HCT116 (cell line): ENCODE measurements around the gene SEH1L. TPM values are rescaled to one million over a fixed set of nuclear protein-coding genes. Genes with fewer than 3 reads are reported as not detected.
"Not testable (repeated sequence)": the region's sequence is repeated elsewhere in the genome, so short reads cannot be mapped to it uniquely, and the experiment has no call there.

Experiments used
- ATAC-seq: fragments of 200-7000 bp; cut with Tn5 transposase; 2 replicates; pipeline ENCODE4 v1.9.1; 2020; ENCODE audit warnings: mild to moderate bottlenecking, moderate library complexity
- BruUV-seq: library from RNA; stranded (reverse); fragments of 400-500 nt; replicated peaks from 2 replicates; lab custom pipeline; 2021; lab: Mats Ljungman, UMichigan
- CTCF ChIA-PET: fragments of 300-600 bp; sonication (Branson Sonifier 250); formaldehyde crosslinking; loops from one replicate; lab custom pipeline; 2021; ENCODE audit warnings: antibody characterized with exemption; lab: Charles Lee
- POLR2A ChIA-PET: fragments of 300-600, 350-600 bp; sonication (Branson Sonifier 250); formaldehyde crosslinking; loops from one replicate; lab custom pipeline; 2021; ENCODE audit warnings: antibody characterized with exemption; lab: Charles Lee
- RAD21 ChIA-PET, 2 experiments: fragments of 300-600 bp; sonication (Branson Sonifier 250); formaldehyde crosslinking; loops; one replicate each; lab custom pipeline; 2023; ENCODE audit warnings: low total read pairs in 2 of 2; ENCODE audit not compliant: uncharacterized antibody in 2 of 2, unreplicated experiment in 2 of 2, low non-redundant PET in 1 of 2; lab: Charles Lee
- DNase-seq: peaks from one replicate; pipeline ENCODE4 v3.0.0-alpha.2; 2010; ENCODE audit warnings: low read depth, low spot score
- H2AFZ ChIP-seq: fragments of 200-600 bp; shearing (Covaris generic), sonication (generic); 2 replicates; pipeline ENCODE4 v1.6.1; 2017; ENCODE audit warnings: low read depth, mixed run types, mixed read lengths, antibody characterized with exemption, low read length; ENCODE audit not compliant: poor library complexity, severe bottlenecking
- H3K27ac ChIP-seq: 2 replicates; pipeline ENCODE4 v1.5.1; 2012; ENCODE audit warnings: low read depth, low read length
- H3K27me3 ChIP-seq: fragments of 200-600 bp; sonication (generic); 2 replicates; pipeline ENCODE4 v1.6.1; 2016; ENCODE audit warnings: mixed run types, low read length, mixed read lengths; ENCODE audit not compliant: insufficient read depth
- H3K36me3 ChIP-seq, 2 experiments: fragments of 200-500 bp in 1 of 2; fragments of 200-600 bp in 1 of 2; sonication (Bioruptor generic) in 1 of 2; sonication (generic) in 1 of 2; 2 replicates each; pipeline versions ENCODE4 v1.5.1 to v1.6.1; 2014 to 2016; ENCODE audit warnings: low read length in 2 of 2, inconsistent platforms in 1 of 2, mixed read lengths in 1 of 2, mixed run types in 1 of 2; ENCODE audit not compliant: insufficient read depth in 2 of 2, control insufficient read depth in 1 of 2
- H3K4me1 ChIP-seq, 2 experiments: fragments of 200-600 bp in 1 of 2; sonication (generic) in 1 of 2; 2 replicates each; pipeline versions ENCODE4 v1.5.1 to v1.6.1; 2012 to 2017; ENCODE audit warnings: low read length in 2 of 2, inconsistent platforms in 1 of 2, mild to moderate bottlenecking in 1 of 2, mixed read lengths in 1 of 2, mixed run types in 1 of 2, moderate library complexity in 1 of 2; ENCODE audit not compliant: insufficient read depth in 2 of 2, control insufficient read depth in 1 of 2
- H3K4me2 ChIP-seq: fragments of 200-600 bp; sonication (generic); 2 replicates; pipeline ENCODE4 v1.6.1; 2017; ENCODE audit warnings: mixed run types, low read length, mixed read lengths
- H3K4me3 ChIP-seq, 2 experiments: fragments of 200-600 bp in 1 of 2; sonication (generic) in 1 of 2; replicated peaks in 1 of 2; 2 replicates each; pipeline ENCODE4 v1.5.1; 2011 to 2016; ENCODE audit warnings: low read length in 2 of 2, control low read depth in 1 of 2, low read depth in 1 of 2, mild to moderate bottlenecking in 1 of 2, mixed read lengths in 1 of 2, mixed run types in 1 of 2
- H3K79me2 ChIP-seq: fragments of 200-600 bp; sonication (generic); 2 replicates; pipeline ENCODE4 v1.6.1; 2017; ENCODE audit warnings: mild to moderate bottlenecking, mixed run types, low read length, moderate library complexity, mixed read lengths; ENCODE audit not compliant: insufficient read depth
- H3K9ac ChIP-seq: fragments of 200-600 bp; sonication (generic); 2 replicates; pipeline ENCODE4 v1.6.1; 2016; ENCODE audit warnings: low read length, mixed read lengths
- H3K9me2 ChIP-seq: fragments of 200-600 bp; sonication (generic), shearing (Covaris generic); 2 replicates; pipeline ENCODE4 v1.6.1; 2017; ENCODE audit warnings: mixed run types, mild to moderate bottlenecking, moderate library complexity; ENCODE audit not compliant: insufficient read depth
- H3K9me3 ChIP-seq, 2 experiments: fragments of 200-500 bp in 1 of 2; fragments of 200-600 bp in 1 of 2; sonication (Bioruptor generic) in 1 of 2; sonication (generic) in 1 of 2; 2 replicates each; pipeline ENCODE4 v1.6.1; 2014 to 2017; ENCODE audit warnings: low read length in 2 of 2, mixed read lengths in 2 of 2, inconsistent platforms in 1 of 2, low read depth in 1 of 2, mild to moderate bottlenecking in 1 of 2, mixed run types in 1 of 2, moderate library complexity in 1 of 2; ENCODE audit not compliant: control insufficient read depth in 1 of 2, insufficient read depth in 1 of 2
- H4K20me1 ChIP-seq: fragments of 200-600 bp; sonication (generic), shearing (Covaris generic); 2 replicates; pipeline ENCODE4 v1.6.1; 2017; ENCODE audit warnings: mixed run types, mild to moderate bottlenecking, moderate library complexity; ENCODE audit not compliant: insufficient read depth
- CBX3 ChIP-seq: IDR thresholded peaks from 2 replicates; pipeline ENCODE4 v1.6.1; 2012; ENCODE audit warnings: low read depth
- CTCF ChIP-seq, 3 experiments: fragments of 200-600 bp in 1 of 3; sonication (generic) in 1 of 3; IDR thresholded peaks in 2 of 3; conservative IDR thresholded peaks in 1 of 3; 2 replicates each; pipeline ENCODE4 v1.5.1; 2012 to 2017; ENCODE audit warnings: low read depth in 2 of 3, low read length in 2 of 3, antibody characterized with exemption in 1 of 3, borderline replicate concordance in 1 of 3, control low read depth in 1 of 3, mild to moderate bottlenecking in 1 of 3, mixed read lengths in 1 of 3, mixed run types in 1 of 3, moderate library complexity in 1 of 3; ENCODE audit not compliant: insufficient read depth in 1 of 3
- ELF1 ChIP-seq: IDR thresholded peaks from 2 replicates; pipeline ENCODE4 v1.6.1; 2012; ENCODE audit warnings: low read depth, borderline replicate concordance
- EZH2 ChIP-seq: fragments of 200-600 bp; sonication (generic); IDR thresholded peaks from 2 replicates; pipeline ENCODE4 v1.6.1; 2017; ENCODE audit warnings: antibody characterized with exemption, mixed run types
- FOSL1 ChIP-seq: IDR thresholded peaks from 2 replicates; pipeline ENCODE4 v1.6.1; 2012; ENCODE audit warnings: low read depth
- MAX ChIP-seq: IDR thresholded peaks from 2 replicates; pipeline ENCODE4 v1.6.1; 2012
- POLR2A ChIP-seq: IDR thresholded peaks from 2 replicates; pipeline ENCODE4 v1.7.0; 2011; ENCODE audit warnings: borderline replicate concordance; ENCODE audit not compliant: insufficient read depth, insufficient read length; ENCODE audit errors: extremely low read depth
- RAD21 ChIP-seq: IDR thresholded peaks from 2 replicates; pipeline ENCODE4 v1.6.1; 2012; ENCODE audit warnings: low read depth, mild to moderate bottlenecking
- SP1 ChIP-seq: IDR thresholded peaks from 2 replicates; pipeline ENCODE4 v1.6.1; 2012; ENCODE audit warnings: low read depth
- SRF ChIP-seq: IDR thresholded peaks from 2 replicates; pipeline ENCODE4 v1.6.1; 2012; ENCODE audit warnings: low read depth
- YY1 ChIP-seq: IDR thresholded peaks from 2 replicates; pipeline ENCODE4 v1.6.1; 2011; ENCODE audit warnings: low read length, low read depth, moderate library complexity, mild to moderate bottlenecking; ENCODE audit not compliant: insufficient replicate concordance; ENCODE audit errors: extremely low read depth
- ZBTB33 ChIP-seq: IDR thresholded peaks from 2 replicates; pipeline ENCODE4 v1.6.1; 2011; ENCODE audit warnings: mild to moderate bottlenecking, low read length, moderate library complexity; ENCODE audit not compliant: insufficient replicate concordance; ENCODE audit errors: extremely low read depth
- ZNF274 ChIP-seq: fragments of 200-500 bp; sonication (Bioruptor generic); IDR thresholded peaks from 2 replicates; pipeline ENCODE4 v1.6.1; 2014; ENCODE audit warnings: mild to moderate bottlenecking, low read depth, low read length, inconsistent platforms
- intact Hi-C: fragments of 100-400 bp; cut with micrococcal nuclease; formaldehyde crosslinking; loops from 2 replicates; pipeline ENCODE4 v1.10.0; 2022
- total RNA-seq: library from RNA; stranded (reverse); gene quantifications from one replicate; pipeline ENCODE4 v1.2.1, GENCODE V29; 2021; ENCODE audit not compliant: unreplicated experiment

Gene SEH1L
- total RNA-seq, 1 experiment from 2014 or later: 83.7 TPM

- Histone ChIP-seq H4K20me1 (no peaks in the 10 kb centered on the region), H3K36me3 (peaks cover 20 to 34% of the 10 kb centered on the region in 2 experiments; a peak in 3 of 4 replicates), H3K9me3 (no peaks in the 10 kb centered on the region), H3K4me3 (no peak overlapping the region), H3K79me2 (peaks cover 47% of the 10 kb centered on the region), H3K9me2 (no peaks in the 10 kb centered on the region), H3K27me3 (no peaks in the 10 kb centered on the region), H3K9ac (no peak overlapping the region), H3K4me2 (no peak overlapping the region), H2AFZ (no peak overlapping the region), H3K27ac (no peak overlapping the region), H3K4me1 (peaks cover 3 to 12% of the 10 kb centered on the region in 2 experiments; a peak in 3 of 4 replicates)
- no peak for ATAC-seq
- CTCF ChIA-PET: no interaction called here
- no peak for TF ChIP-seq SP1
- TF ChIP-seq EZH2: no peak
- no peak for TF ChIP-seq SRF
- TF ChIP-seq MAX: no peak
- TF ChIP-seq CBX3: no peak
- no peak for TF ChIP-seq RAD21
- no peak for TF ChIP-seq ZBTB33
- no peak for TF ChIP-seq ELF1
- no peak for TF ChIP-seq YY1
- no peak for TF ChIP-seq FOSL1
- no peak for TF ChIP-seq CTCF (IDR thresholded peaks at IDR 0.05 in 2 of 3, conservative IDR thresholded peaks at IDR 0.05 in 1 of 3; ENCODE audit: borderline replicate concordance in 1 of 3, insufficient read depth in 1 of 3, low read depth in 2 of 3, low read length in 2 of 3)
- TF ChIP-seq ZNF274: no peak
- TF ChIP-seq POLR2A: no peak
- POLR2A ChIA-PET: interaction anchor here (1.2 kb wide), 1 partner anchor 15 kb away, joined by 5 read pairs; the partner anchor contains the start of gene CEP192
- RAD21 ChIA-PET: no interaction called here
- intact Hi-C loops: no loop called here
- BruUV-seq: no TSS peak
- DNase-seq: no peak
Measured at GRCh38 chr18:12976305-12976704, 28.5 kb downstream of the SEH1L start.

GRCh38 chr18:12980065-12980464, 32.3 kb downstream of the SEH1L start:
- Histone ChIP-seq H3K4me1 (peaks cover 3 to 12% of the 10 kb centered on the region in 2 experiments; a peak in 3 of 4 replicates), H3K79me2 (peaks cover 35% of the 10 kb centered on the region), H3K36me3 (peaks cover 14 to 33% of the 10 kb centered on the region in 2 experiments; a peak in 3 of 4 replicates)
- H3K9me2 ChIP-seq, H3K27ac ChIP-seq, BruUV-seq, POLR2A ChIA-PET, ATAC-seq, RAD21 ChIA-PET, H4K20me1 ChIP-seq, H3K9me3 ChIP-seq, H3K27me3 ChIP-seq, CTCF ChIA-PET, H3K4me2 ChIP-seq, intact Hi-C loops, H3K4me3 ChIP-seq, H2AFZ ChIP-seq, H3K9ac ChIP-seq, DNase-seq: not testable (repeated sequence)
